Ishikawa (cell line): ENCODE measurements around the gene TMC6.

Experiments used
- CEBPB ChIP-seq: IDR thresholded peaks from 2 replicates; pipeline ENCODE4 v1.6.1; 2012
- CREB1 ChIP-seq: IDR thresholded peaks from 2 replicates; pipeline ENCODE4 v1.6.1; 2012; ENCODE audit warnings: low read depth
- EGR1 ChIP-seq: IDR thresholded peaks from 2 replicates; pipeline ENCODE4 v1.6.1; 2012
- EP300 ChIP-seq: IDR thresholded peaks from 2 replicates; pipeline ENCODE4 v1.6.1; 2012; ENCODE audit warnings: borderline replicate concordance
- FOXM1 ChIP-seq: IDR thresholded peaks from 2 replicates; pipeline ENCODE4 v1.6.1; 2012; ENCODE audit warnings: low read depth, borderline replicate concordance
- NFIC ChIP-seq: IDR thresholded peaks from 2 replicates; pipeline ENCODE4 v1.6.1; 2012
- RAD21 ChIP-seq: IDR thresholded peaks from 2 replicates; pipeline ENCODE4 v1.6.1; 2012; ENCODE audit warnings: low read depth
- REST ChIP-seq: IDR thresholded peaks from 2 replicates; pipeline ENCODE4 v1.6.1; 2012; ENCODE audit warnings: low read depth, mild to moderate bottlenecking
- TAF1 ChIP-seq: IDR thresholded peaks from 2 replicates; pipeline ENCODE4 v1.6.1; 2012; ENCODE audit warnings: low read depth, mild to moderate bottlenecking
- TCF12 ChIP-seq: IDR thresholded peaks from 2 replicates; pipeline ENCODE4 v1.6.1; 2012; ENCODE audit warnings: low read depth
- TEAD4 ChIP-seq: IDR thresholded peaks from 2 replicates; pipeline ENCODE4 v1.6.1; 2012
- USF1 ChIP-seq: IDR thresholded peaks from 2 replicates; pipeline ENCODE4 v1.6.1; 2012
- YY1 ChIP-seq: IDR thresholded peaks from 2 replicates; pipeline ENCODE4 v1.6.1; 2012; ENCODE audit warnings: low read depth
- ZBTB7A ChIP-seq: IDR thresholded peaks from 2 replicates; pipeline ENCODE4 v1.6.1; 2012; ENCODE audit warnings: low read depth
- TF ChIP-seq, protein P1 (sequence below): IDR thresholded peaks from 2 replicates; pipeline ENCODE4 v1.6.1; 2012

TMC6 gene

GRCh38 chr17:78132767-78133178 lies 4.2 kb upstream of the TMC6 start:
- no peak for TF ChIP-seq CREB1
- no peak for TF ChIP-seq CEBPB
- TF ChIP-seq ZBTB7A: no peak
- TF ChIP-seq EP300: no peak
- TF ChIP-seq REST: no peak

GRCh38 chr17:78132084-78132676 lies 3.6 kb upstream of the TMC6 start:
- TF ChIP-seq EGR1: no peak
- TF ChIP-seq TEAD4: peak; percentile 49; the same call in 1 of the 2 replicates
- TF ChIP-seq RAD21: no peak
- no peak for TF ChIP-seq EP300
- TF ChIP-seq TAF1: no peak
- TF ChIP-seq YY1: no peak
- no peak for TF ChIP-seq CREB1
- TF ChIP-seq CEBPB: no peak
- peak; percentile 55; the same call in 1 of the 2 replicates for TF ChIP-seq NFIC
- TF ChIP-seq, protein P1, sequence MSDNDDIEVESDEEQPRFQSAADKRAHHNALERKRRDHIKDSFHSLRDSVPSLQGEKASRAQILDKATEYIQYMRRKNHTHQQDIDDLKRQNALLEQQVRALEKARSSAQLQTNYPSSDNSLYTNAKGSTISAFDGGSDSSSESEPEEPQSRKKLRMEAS: peak; percentile 38; the same call in 1 of the 2 replicates

GRCh38 chr17:78131172-78132083 lies 2.9 kb upstream of the TMC6 start:
- TF ChIP-seq REST: no peak
- no peak for TF ChIP-seq TCF12
- no peak for TF ChIP-seq CREB1
- TF ChIP-seq NFIC: no peak
- TF ChIP-seq CEBPB: no peak
- TF ChIP-seq EGR1: no peak
- TF ChIP-seq ZBTB7A: no peak
- no peak for TF ChIP-seq USF1
- TF ChIP-seq RAD21: no peak
- TF ChIP-seq TEAD4: no peak
- TF ChIP-seq FOXM1: no peak

- TF ChIP-seq ZBTB7A (no peak), USF1 (0 out of 2 replicates have a peak, but pooled peaks have one; percentile 22)
These were observed 2.0 kb upstream of the TMC6 start, which contains the start of gene TMC8 for GRCh38 chr17:78130437-78131101. TMC8 (plus strand) TSS chr17:78130771; CDS start chr17:78131589, 818 bp downstream.

GRCh38 chr17:78130090-78130436 lies 1.5 kb upstream of the TMC6 start:
- TF ChIP-seq TAF1 (no peak), CEBPB (no peak), TEAD4 (no peak), ZBTB7A (no peak), EGR1 (no peak), YY1 (no peak), FOXM1 (no peak), CREB1 (no peak), REST (no peak), RAD21 (no peak), USF1 (no peak), EP300 (no peak), NFIC (no peak), TCF12 (no peak)
- TF ChIP-seq, protein P1: no peak
